ENCODE data around the gene CSF2. TPM values are rescaled to one million over a fixed set of nuclear protein-coding genes. Genes with fewer than 3 reads are reported as not detected.

The CSF2 gene
- total and polyA plus RNA-seq, 2 of the 13 experiments (the other 11 are each of a cell fraction or from before 2014, with no cell fraction given): not detected

- no peaks in the 10 kb centered on the region for H4K20me1 ChIP-seq (ENCODE audit: insufficient read depth, low read length)
- ATAC-seq: no peak
- 45% methylated on average over 14 of the region's 16 CpGs for WGBS (ENCODE audit: low lambda C conversion rate)
- no TSS peak for BruUV-seq (replicated peaks)
- in situ Hi-C loops (cut with HindIII; ENCODE audit: extremely low pct_ligation_motif_present, low pct_unique_long_range_greater_than_20kb) (no loop called here), intact Hi-C loops (cut with micrococcal nuclease; ENCODE audit: unreplicated experiment) (no loop called here)
- H3K9ac ChIP-seq (ENCODE audit: insufficient read depth, low read depth, low read length): no peak within 1 kb of the TSS
- no peak within 1 kb of the TSS for H3K4me2 ChIP-seq (ENCODE audit: low read depth, low read length)
- CTCF ChIA-PET (ENCODE audit: low intra/inter-chr PET ratio, low total read pairs): no interaction called here
- peaks cover 9% of the 10 kb centered on the region for H3K4me1 ChIP-seq (ENCODE audit: insufficient read depth, low read length)
- POLR2A ChIA-PET: no interaction called here
- no peak within 1 kb of the TSS for H3K4me3 ChIP-seq (replicated peaks in 1 of 3; ENCODE audit: insufficient read depth in 1 of 3, low read depth in 2 of 3, low read length in 3 of 3)
- H3K79me2 ChIP-seq (ENCODE audit: insufficient read depth, low read length): no peaks in the 10 kb centered on the region
- no peaks in the 10 kb centered on the region for H3K9me3 ChIP-seq (ENCODE audit: low read length)
- DNase-seq (ENCODE audit: low spot score): no peak
- H3K36me3 ChIP-seq (replicated peaks in 1 of 2; ENCODE audit: control insufficient read depth in 1 of 2, insufficient read depth in 2 of 2, low read length in 2 of 2): no peaks in the 10 kb centered on the region
- no peak within 1 kb of the TSS for H3K27ac ChIP-seq (ENCODE audit: extremely low read length, insufficient read depth, low read length)
- no peak for FAIRE-seq
- no peak for TF ChIP-seq ZSCAN25 (CRISPR knock-in tag; IDR thresholded peaks at IDR 0.05)
- no peak for TF ChIP-seq NRL (CRISPR knock-in tag; IDR thresholded peaks at IDR 0.05; ENCODE audit: borderline replicate concordance)
- peaks cover 0 to 9% of the 10 kb centered on the region in 2 experiments; a peak in 2 of 5 replicates for H3K27me3 ChIP-seq (ENCODE audit: control insufficient read depth in 1 of 2, insufficient read depth in 2 of 2, low read length in 2 of 2)
- no peak within 1 kb of the TSS for H2AFZ ChIP-seq (ENCODE audit: low read length)
Observed at GRCh38 chr5:132060501-132061161, 13.0 kb upstream of the CSF2 start, which contains the start of gene IL3. TSS of gene IL3 (plus strand) at chr5:132060655. CDS start at chr5:132060707, 52 bp downstream.

DNA sequence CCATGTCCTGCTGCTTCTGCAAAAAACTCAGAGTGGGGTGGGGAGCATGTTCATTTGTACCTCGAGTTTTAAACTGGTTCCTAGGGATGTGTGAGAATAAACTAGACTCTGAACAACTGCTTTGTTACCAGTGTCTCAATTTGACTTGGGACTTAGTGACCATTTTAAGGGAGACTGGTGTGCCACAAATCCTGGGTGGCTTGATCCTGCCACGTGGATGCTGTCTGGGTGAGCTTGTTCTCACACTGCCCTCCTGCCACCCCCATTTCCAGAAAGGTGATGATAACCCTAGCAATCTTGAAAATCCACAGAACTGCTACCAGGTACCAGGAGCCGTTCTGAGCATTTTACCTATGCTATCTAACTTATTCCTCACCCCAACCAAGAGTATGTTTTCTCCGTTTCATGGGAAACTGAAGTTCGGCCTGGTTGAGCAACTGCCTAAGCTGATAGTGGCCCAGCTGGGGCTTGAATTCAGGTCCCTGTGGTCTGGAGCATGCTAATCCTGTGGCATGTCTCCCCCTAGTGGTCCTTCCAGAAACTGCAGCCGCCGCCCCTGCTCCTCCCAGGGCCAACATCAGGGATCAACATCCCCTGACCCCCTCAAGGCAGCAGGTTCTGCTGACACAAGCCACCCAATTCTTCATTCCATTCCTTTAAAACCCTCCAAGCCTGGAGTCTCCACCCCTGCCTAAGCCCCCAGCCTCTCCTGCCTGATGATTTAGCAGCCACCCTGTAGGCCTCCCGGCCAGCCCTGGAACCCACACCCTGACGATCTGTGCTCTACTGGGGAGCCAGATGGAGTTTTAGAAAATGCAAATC lies 10.3 kb upstream of the CSF2 start:
- POLR2A ChIA-PET: no interaction called here
- CTCF ChIA-PET (ENCODE audit: low intra/inter-chr PET ratio, low total read pairs): no interaction called here
- H2AFZ ChIP-seq (ENCODE audit: low read length): no peak overlapping the region
- no peak for TF ChIP-seq CENPBD1 (CRISPR knock-in tag; IDR thresholded peaks at IDR 0.05; ENCODE audit: borderline replicate concordance, low read depth)
- TF ChIP-seq, protein P1, sequence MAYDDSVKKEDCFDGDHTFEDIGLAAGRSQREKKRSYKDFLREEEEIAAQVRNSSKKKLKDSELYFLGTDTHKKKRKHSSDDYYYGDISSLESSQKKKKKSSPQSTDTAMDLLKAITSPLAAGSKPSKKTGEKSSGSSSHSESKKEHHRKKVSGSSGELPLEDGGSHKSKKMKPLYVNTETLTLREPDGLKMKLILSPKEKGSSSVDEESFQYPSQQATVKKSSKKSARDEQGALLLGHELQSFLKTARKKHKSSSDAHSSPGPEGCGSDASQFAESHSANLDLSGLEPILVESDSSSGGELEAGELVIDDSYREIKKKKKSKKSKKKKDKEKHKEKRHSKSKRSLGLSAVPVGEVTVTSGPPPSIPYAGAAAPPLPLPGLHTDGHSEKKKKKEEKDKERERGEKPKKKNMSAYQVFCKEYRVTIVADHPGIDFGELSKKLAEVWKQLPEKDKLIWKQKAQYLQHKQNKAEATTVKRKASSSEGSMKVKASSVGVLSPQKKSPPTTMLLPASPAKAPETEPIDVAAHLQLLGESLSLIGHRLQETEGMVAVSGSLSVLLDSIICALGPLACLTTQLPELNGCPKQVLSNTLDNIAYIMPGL (CRISPR knock-in tag; IDR thresholded peaks at IDR 0.05; ENCODE audit: borderline replicate concordance in 1 of 2, low read depth in 1 of 2): 0 out of 4 replicates have a peak, but pooled peaks of 1 of the 2 experiments have one; percentile 36
- peak; percentile 67 for TF ChIP-seq CEBPG (CRISPR knock-in tag; IDR thresholded peaks at IDR 0.05)
- no peak for TF ChIP-seq U2AF1 (optimal IDR thresholded peaks at IDR 0.05; ENCODE audit: low read depth, low read length)
- peak; percentile 79 for TF ChIP-seq XRCC5 (optimal IDR thresholded peaks at IDR 0.05; ENCODE audit: low read length)
- peak; percentile 91 for TF ChIP-seq STAG1 (CRISPR knock-in tag; IDR thresholded peaks at IDR 0.05)
- TF ChIP-seq SALL1 (CRISPR knock-in tag; IDR thresholded peaks at IDR 0.05): 0 out of 2 replicates have a peak, but pooled peaks have one; percentile 10
- no peak for TF ChIP-seq KLF11 (CRISPR knock-in tag; IDR thresholded peaks at IDR 0.05)
- 0 out of 2 replicates have a peak, but pooled peaks have one; percentile 20 for TF ChIP-seq ZFX (CRISPR knock-in tag; IDR thresholded peaks at IDR 0.05; ENCODE audit: low read depth)
- TF ChIP-seq RAD21 (CRISPR knock-in tag; IDR thresholded peaks at IDR 0.05): peak; percentile 76
- TF ChIP-seq RXRA (CRISPR knock-in tag; IDR thresholded peaks at IDR 0.05): 0 out of 2 replicates have a peak, but pooled peaks have one; percentile 9

More for the DNA sequence above, 10.3 kb upstream of the CSF2 start:
- H3K79me2 ChIP-seq (ENCODE audit: insufficient read depth, low read length): no peaks in the 10 kb centered on the region
- peaks cover 9% of the 10 kb centered on the region for H3K4me1 ChIP-seq (ENCODE audit: insufficient read depth, low read length)
- 15% methylated on average over 9 of the region's 9 CpGs for WGBS (ENCODE audit: low lambda C conversion rate)
- peaks cover 1 to 23% of the 10 kb centered on the region in 2 experiments; a peak in 3 of 5 replicates for H3K27me3 ChIP-seq (ENCODE audit: control insufficient read depth in 1 of 2, insufficient read depth in 2 of 2, low read length in 2 of 2)
- no peaks in the 10 kb centered on the region for H3K9me3 ChIP-seq (ENCODE audit: low read length)
- BruUV-seq (replicated peaks): no TSS peak
- FAIRE-seq: peak; percentile 81
- H3K4me3 ChIP-seq (replicated peaks in 1 of 3; ENCODE audit: insufficient read depth in 1 of 3, low read depth in 2 of 3, low read length in 3 of 3): no peak overlapping the region
- no peaks in the 10 kb centered on the region for H3K36me3 ChIP-seq (replicated peaks in 1 of 2; ENCODE audit: control insufficient read depth in 1 of 2, insufficient read depth in 2 of 2, low read length in 2 of 2)
- peak; percentile 70 for ATAC-seq
- intact Hi-C loops (cut with micrococcal nuclease; ENCODE audit: unreplicated experiment): loop anchor here (1.0 to 2.0 kb wide), 3 partner anchors 54 to 474 kb away; no protein-coding TSS in a partner anchor
- peak; percentile 45 for DNase-seq (ENCODE audit: low spot score)
- no peaks in the 10 kb centered on the region for H4K20me1 ChIP-seq (ENCODE audit: insufficient read depth, low read length)
- H3K9ac ChIP-seq (ENCODE audit: insufficient read depth, low read depth, low read length): no peak overlapping the region
- no peak overlapping the region for H3K27ac ChIP-seq (ENCODE audit: extremely low read length, insufficient read depth, low read length)
- in situ Hi-C loops (cut with HindIII; ENCODE audit: extremely low pct_ligation_motif_present, low pct_unique_long_range_greater_than_20kb): no loop called here
- peak overlapping the region; percentile 37; the same call in 1 of the 2 replicates for H3K4me2 ChIP-seq (ENCODE audit: low read depth, low read length)
